Measurements from ENCODE around the gene PSMB5.

PSMB5 gene

DNA sequence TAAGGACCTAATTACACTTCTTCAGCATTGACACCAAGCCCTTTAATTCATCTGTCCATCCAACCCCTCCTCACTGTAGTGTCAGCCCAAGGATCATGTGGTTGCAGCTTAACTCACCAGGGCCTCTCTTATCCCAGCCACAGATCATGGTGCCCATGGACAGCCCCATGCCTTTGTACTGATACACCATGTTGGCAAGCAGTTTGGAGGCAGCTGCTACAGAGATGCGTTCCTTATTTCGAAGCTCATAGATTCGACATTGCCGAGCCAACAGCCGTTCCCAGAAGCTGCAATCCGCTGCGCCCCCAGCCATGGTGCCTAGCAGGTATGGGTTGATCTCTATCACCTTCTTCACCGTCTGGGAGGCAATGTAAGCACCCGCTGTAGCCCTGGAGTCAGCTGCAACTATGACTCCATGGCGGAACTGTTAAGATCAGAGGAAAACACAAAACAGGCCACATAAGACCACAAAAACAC, 1.4 kb downstream of the PSMB5 start:
- FAIRE-seq (no peak), DNase-seq (ENCODE audit: insufficient read length, low spot score) (no peak)
- TF ChIP-seq PAX5 (IDR thresholded peaks at IDR 0.05; ENCODE audit: insufficient read depth, low read length, severe bottlenecking) (no peak), SPI1 (IDR thresholded peaks at IDR 0.05; ENCODE audit: low read depth, low read length) (no peak), POLR2AphosphoS5 (IDR thresholded peaks at IDR 0.05; ENCODE audit: low read depth, low read length) (no peak), POLR2A (IDR thresholded peaks at IDR 0.05; ENCODE audit: low read depth, low read length) (no peak), TAF1 (IDR thresholded peaks at IDR 0.05; ENCODE audit: low read depth, low read length) (no peak), POU2F2 (IDR thresholded peaks at IDR 0.05; ENCODE audit: low read depth, low read length) (no peak)

DNA sequence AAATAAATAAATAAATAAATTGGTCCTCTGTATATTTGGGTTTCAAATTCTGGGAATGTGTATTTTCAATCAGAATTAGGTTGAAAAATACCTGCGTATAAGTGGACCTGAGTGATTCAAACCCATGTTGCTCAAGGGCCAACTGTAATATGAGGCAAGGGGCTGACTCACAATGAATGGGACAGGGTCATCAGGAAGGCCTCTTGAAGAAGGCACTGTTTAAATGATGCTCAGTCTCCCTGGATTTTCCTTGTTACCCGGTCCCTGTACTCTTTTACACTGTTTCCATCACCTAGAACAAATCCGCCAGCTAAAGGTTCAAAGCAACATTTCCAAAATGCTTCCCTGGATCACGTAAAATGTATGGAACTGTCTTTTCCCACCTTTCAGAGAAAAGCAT, 3.8 kb downstream of the PSMB5 start:
- FAIRE-seq (no peak), DNase-seq (ENCODE audit: insufficient read length, low spot score) (no peak)
- TF ChIP-seq TAF1 (IDR thresholded peaks at IDR 0.05; ENCODE audit: low read depth, low read length) (no peak), POU2F2 (IDR thresholded peaks at IDR 0.05; ENCODE audit: low read depth, low read length) (no peak), POLR2AphosphoS5 (IDR thresholded peaks at IDR 0.05; ENCODE audit: low read depth, low read length) (no peak), SPI1 (IDR thresholded peaks at IDR 0.05; ENCODE audit: low read depth, low read length) (no peak), PAX5 (IDR thresholded peaks at IDR 0.05; ENCODE audit: insufficient read depth, low read length, severe bottlenecking) (no peak), POLR2A (IDR thresholded peaks at IDR 0.05; ENCODE audit: low read depth, low read length) (no peak)

DNA sequence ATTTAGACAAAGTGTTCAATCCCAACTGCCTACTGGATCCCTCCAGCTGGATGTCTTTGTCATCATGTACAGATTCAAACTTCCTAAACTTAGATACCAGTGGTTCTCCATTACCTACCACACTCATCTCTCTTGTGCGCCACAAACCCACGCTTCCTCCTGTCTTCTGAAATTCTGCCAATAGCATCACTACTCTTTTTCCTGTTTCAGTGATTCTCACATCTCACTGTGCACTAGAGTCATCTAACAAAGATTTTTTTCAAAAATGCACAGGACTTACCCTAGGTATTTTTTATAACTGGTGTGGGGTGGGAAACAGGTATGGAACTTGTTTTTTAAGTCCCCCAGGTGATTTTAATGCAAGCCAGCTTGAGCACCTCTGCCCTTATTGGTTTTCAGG, 5.9 kb downstream of the PSMB5 start:
- TF ChIP-seq PAX5 (IDR thresholded peaks at IDR 0.05; ENCODE audit: insufficient read depth, low read length, severe bottlenecking): no peak
- no peak for TF ChIP-seq POLR2AphosphoS5 (IDR thresholded peaks at IDR 0.05; ENCODE audit: low read depth, low read length)
- FAIRE-seq (no peak), DNase-seq (ENCODE audit: insufficient read length, low spot score) (no peak)

DNA sequence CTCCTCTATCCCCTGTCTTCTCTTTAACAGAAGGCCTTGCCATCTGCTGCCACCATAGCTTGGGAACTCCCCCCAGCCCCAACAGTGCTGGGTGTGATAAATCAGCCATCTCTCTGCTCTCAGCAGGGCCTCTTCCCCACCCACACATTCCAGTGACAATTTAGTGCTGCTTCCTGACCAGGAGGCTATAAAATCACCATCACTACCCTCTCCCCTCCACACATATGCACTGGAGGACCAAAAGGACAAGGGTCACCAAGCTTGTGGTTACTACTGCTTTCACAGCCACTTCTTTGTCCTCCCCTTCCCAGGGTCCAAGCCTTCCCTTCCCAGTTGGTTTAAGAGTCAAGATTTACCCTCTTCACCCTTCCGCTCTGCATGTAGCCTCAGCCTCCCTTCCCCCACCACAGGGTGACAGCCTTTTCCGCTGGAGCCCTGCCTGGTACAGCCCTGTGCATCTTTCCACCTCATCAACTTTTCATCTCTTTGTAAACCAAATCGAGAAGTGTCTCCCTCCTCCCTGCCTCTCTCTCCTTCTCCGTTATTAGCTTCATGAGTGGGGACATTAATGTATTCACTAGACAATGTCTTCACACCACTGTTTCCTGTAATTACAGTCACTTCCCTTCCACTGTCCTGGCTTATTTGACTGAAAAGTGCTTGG, 9.4 kb downstream of the PSMB5 start:
- no peak for FAIRE-seq
- DNase-seq (ENCODE audit: insufficient read length, low spot score): no peak
- no peak for TF ChIP-seq TAF1 (IDR thresholded peaks at IDR 0.05; ENCODE audit: low read depth, low read length)
- no peak for TF ChIP-seq POLR2AphosphoS5 (IDR thresholded peaks at IDR 0.05; ENCODE audit: low read depth, low read length)
- no peak for TF ChIP-seq PAX5 (IDR thresholded peaks at IDR 0.05; ENCODE audit: insufficient read depth, low read length, severe bottlenecking)
- TF ChIP-seq SPI1 (IDR thresholded peaks at IDR 0.05; ENCODE audit: low read depth, low read length): no peak

GRCh38 chr14:23024612-23025075, 10.1 kb downstream of the PSMB5 start:
- DNase-seq (ENCODE audit: insufficient read length, low spot score): no peak
- no peak for FAIRE-seq

DNA sequence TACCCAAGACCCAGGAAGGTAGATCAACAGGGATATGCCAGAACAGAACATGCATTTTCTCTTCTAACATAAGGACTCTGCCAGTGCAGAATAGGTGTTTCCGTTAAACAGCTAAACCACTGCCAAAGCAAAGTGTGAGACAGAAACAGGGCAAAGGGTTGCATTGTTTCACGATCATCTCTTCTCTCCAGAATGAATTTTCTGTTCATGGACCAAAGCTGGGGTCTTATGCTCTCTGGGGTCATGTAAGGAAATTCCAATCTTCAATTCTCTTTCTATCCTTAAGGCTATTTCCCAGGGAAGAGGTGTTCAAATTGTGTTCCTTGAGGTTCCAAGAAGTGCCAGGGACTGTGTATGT, 10.9 kb downstream of the PSMB5 start:
- no peak for FAIRE-seq
- TF ChIP-seq PAX5 (IDR thresholded peaks at IDR 0.05; ENCODE audit: insufficient read depth, low read length, severe bottlenecking): no peak
- TF ChIP-seq SPI1 (IDR thresholded peaks at IDR 0.05; ENCODE audit: low read depth, low read length): no peak
- no peak for TF ChIP-seq POU2F2 (IDR thresholded peaks at IDR 0.05; ENCODE audit: low read depth, low read length)
- no peak for TF ChIP-seq TAF1 (IDR thresholded peaks at IDR 0.05; ENCODE audit: low read depth, low read length)
- no peak for TF ChIP-seq POLR2AphosphoS5 (IDR thresholded peaks at IDR 0.05; ENCODE audit: low read depth, low read length)
- no peak for TF ChIP-seq POLR2A (IDR thresholded peaks at IDR 0.05; ENCODE audit: low read depth, low read length)
- DNase-seq (ENCODE audit: insufficient read length, low spot score): no peak

More at GRCh38 chr14:23024612-23025075, 10.1 kb downstream of the PSMB5 start:
- no peak for TF ChIP-seq TAF1 (IDR thresholded peaks at IDR 0.05; ENCODE audit: low read depth, low read length)
- TF ChIP-seq PAX5 (IDR thresholded peaks at IDR 0.05; ENCODE audit: insufficient read depth, low read length, severe bottlenecking): no peak
- TF ChIP-seq POLR2AphosphoS5 (IDR thresholded peaks at IDR 0.05; ENCODE audit: low read depth, low read length): no peak
- TF ChIP-seq POU2F2 (IDR thresholded peaks at IDR 0.05; ENCODE audit: low read depth, low read length): no peak
- TF ChIP-seq POLR2A (IDR thresholded peaks at IDR 0.05; ENCODE audit: low read depth, low read length): no peak
- no peak for TF ChIP-seq SPI1 (IDR thresholded peaks at IDR 0.05; ENCODE audit: low read depth, low read length)

- no peak for FAIRE-seq
- no peak for DNase-seq (ENCODE audit: insufficient read length, low spot score)
- TF ChIP-seq SPI1 (IDR thresholded peaks at IDR 0.05; ENCODE audit: low read depth, low read length) (no peak), POU2F2 (IDR thresholded peaks at IDR 0.05; ENCODE audit: low read depth, low read length) (no peak), POLR2A (IDR thresholded peaks at IDR 0.05; ENCODE audit: low read depth, low read length) (no peak), PAX5 (IDR thresholded peaks at IDR 0.05; ENCODE audit: insufficient read depth, low read length, severe bottlenecking) (no peak), POLR2AphosphoS5 (IDR thresholded peaks at IDR 0.05; ENCODE audit: low read depth, low read length) (no peak)
These were observed 11.5 kb downstream of the PSMB5 start for GRCh38 chr14:23023022-23023794.

GRCh38 chr14:23021889-23022442, 12.7 kb downstream of the PSMB5 start:
- DNase-seq (ENCODE audit: insufficient read length, low spot score) (no peak), FAIRE-seq (no peak)
- TF ChIP-seq POLR2A (IDR thresholded peaks at IDR 0.05; ENCODE audit: low read depth, low read length) (no peak), TAF1 (IDR thresholded peaks at IDR 0.05; ENCODE audit: low read depth, low read length) (no peak), SPI1 (IDR thresholded peaks at IDR 0.05; ENCODE audit: low read depth, low read length) (no peak), POLR2AphosphoS5 (IDR thresholded peaks at IDR 0.05; ENCODE audit: low read depth, low read length) (no peak), POU2F2 (IDR thresholded peaks at IDR 0.05; ENCODE audit: low read depth, low read length) (no peak)

- DNase-seq (ENCODE audit: insufficient read length, low spot score) (no peak), FAIRE-seq (no peak)
- TF ChIP-seq PAX5 (IDR thresholded peaks at IDR 0.05; ENCODE audit: insufficient read depth, low read length, severe bottlenecking) (no peak), TAF1 (IDR thresholded peaks at IDR 0.05; ENCODE audit: low read depth, low read length) (no peak), POU2F2 (IDR thresholded peaks at IDR 0.05; ENCODE audit: low read depth, low read length) (no peak), POLR2A (IDR thresholded peaks at IDR 0.05; ENCODE audit: low read depth, low read length) (no peak), SPI1 (IDR thresholded peaks at IDR 0.05; ENCODE audit: low read depth, low read length) (no peak), POLR2AphosphoS5 (IDR thresholded peaks at IDR 0.05; ENCODE audit: low read depth, low read length) (no peak)
These were observed 13.3 kb downstream of the PSMB5 start for GRCh38 chr14:23021434-23021833.
